Mammary epithelial cell (primary cell): ENCODE data around the gene TRMT10C.

Experiments used
- EZH2 ChIP-seq: IDR thresholded peaks from 2 replicates; pipeline ENCODE4 v1.6.1; 2012; ENCODE audit warnings: low read length, inconsistent platforms, borderline replicate concordance
- TF ChIP-seq, protein P1 (sequence below), 2 donors: IDR thresholded peaks in 1 of 2; conservative IDR thresholded peaks in 1 of 2; 2 replicates each; pipeline ENCODE4 v1.5.1; 2011 to 2012; ENCODE audit warnings: inconsistent platforms in 2 of 2, low read length in 2 of 2, mild to moderate bottlenecking in 2 of 2, control low read depth in 1 of 2, low read depth in 1 of 2; ENCODE audit not compliant: insufficient read depth in 1 of 2; ENCODE audit errors: extremely low read depth in 1 of 2

DNA sequence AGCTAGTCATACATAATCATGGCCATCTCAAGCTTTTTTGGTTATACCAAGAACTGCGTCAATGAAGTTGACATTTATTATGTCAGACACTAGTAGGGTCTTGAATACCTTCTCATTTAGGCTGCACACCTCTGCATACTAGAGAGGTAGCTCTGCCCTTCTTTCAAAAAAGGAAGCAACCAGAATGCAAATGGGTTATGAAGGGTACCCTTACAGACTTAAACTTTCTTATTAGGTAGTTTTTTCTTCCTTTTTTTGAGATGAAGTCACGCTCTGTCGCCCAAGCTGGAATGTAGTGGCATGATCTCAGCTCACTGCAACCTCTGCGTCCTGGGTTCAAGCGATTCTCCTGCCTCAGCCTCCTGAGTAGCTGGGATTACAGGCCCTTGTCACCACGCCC is 15.6 kb downstream of the TRMT10C start:
- TF ChIP-seq, protein P1, sequence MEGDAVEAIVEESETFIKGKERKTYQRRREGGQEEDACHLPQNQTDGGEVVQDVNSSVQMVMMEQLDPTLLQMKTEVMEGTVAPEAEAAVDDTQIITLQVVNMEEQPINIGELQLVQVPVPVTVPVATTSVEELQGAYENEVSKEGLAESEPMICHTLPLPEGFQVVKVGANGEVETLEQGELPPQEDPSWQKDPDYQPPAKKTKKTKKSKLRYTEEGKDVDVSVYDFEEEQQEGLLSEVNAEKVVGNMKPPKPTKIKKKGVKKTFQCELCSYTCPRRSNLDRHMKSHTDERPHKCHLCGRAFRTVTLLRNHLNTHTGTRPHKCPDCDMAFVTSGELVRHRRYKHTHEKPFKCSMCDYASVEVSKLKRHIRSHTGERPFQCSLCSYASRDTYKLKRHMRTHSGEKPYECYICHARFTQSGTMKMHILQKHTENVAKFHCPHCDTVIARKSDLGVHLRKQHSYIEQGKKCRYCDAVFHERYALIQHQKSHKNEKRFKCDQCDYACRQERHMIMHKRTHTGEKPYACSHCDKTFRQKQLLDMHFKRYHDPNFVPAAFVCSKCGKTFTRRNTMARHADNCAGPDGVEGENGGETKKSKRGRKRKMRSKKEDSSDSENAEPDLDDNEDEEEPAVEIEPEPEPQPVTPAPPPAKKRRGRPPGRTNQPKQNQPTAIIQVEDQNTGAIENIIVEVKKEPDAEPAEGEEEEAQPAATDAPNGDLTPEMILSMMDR (conservative IDR thresholded peaks at IDR 0.05 in 1 of 2, IDR thresholded peaks at IDR 0.05 in 1 of 2; ENCODE audit: extremely low read depth in 1 of 2, insufficient read depth in 1 of 2, low read depth in 1 of 2, low read length in 2 of 2), result no peak
- no peak for TF ChIP-seq EZH2
